Right kidney (tissue), 1 donor: ENCODE data around the gene PRR5.

Source experiments
- DNase-seq: peaks from one replicate; pipeline ENCODE4 v3.0.0-alpha.2; 2016

Gene PRR5

GRCh38 chr22:44691796-44692661 is 10.0 kb upstream of the PRR5 start:
- no peak for DNase-seq

GRCh38 chr22:44692662-44693007 is 9.4 kb upstream of the PRR5 start:
- DNase-seq: no peak

- DNase-seq: no peak
Observed at GRCh38 chr22:44693145-44693544, 8.9 kb upstream of the PRR5 start.

- no peak for DNase-seq
Observed at GRCh38 chr22:44693756-44694155, 8.2 kb upstream of the PRR5 start.

- DNase-seq: peak; percentile 69
Observed at GRCh38 chr22:44697423-44698141, 4.4 kb upstream of the PRR5 start.

GRCh38 chr22:44698531-44699421 is 3.2 kb upstream of the PRR5 start:
- peak; percentile 72 for DNase-seq

- no peak for DNase-seq
Observed at GRCh38 chr22:44700456-44700855, 1.5 kb upstream of the PRR5 start.

DNA sequence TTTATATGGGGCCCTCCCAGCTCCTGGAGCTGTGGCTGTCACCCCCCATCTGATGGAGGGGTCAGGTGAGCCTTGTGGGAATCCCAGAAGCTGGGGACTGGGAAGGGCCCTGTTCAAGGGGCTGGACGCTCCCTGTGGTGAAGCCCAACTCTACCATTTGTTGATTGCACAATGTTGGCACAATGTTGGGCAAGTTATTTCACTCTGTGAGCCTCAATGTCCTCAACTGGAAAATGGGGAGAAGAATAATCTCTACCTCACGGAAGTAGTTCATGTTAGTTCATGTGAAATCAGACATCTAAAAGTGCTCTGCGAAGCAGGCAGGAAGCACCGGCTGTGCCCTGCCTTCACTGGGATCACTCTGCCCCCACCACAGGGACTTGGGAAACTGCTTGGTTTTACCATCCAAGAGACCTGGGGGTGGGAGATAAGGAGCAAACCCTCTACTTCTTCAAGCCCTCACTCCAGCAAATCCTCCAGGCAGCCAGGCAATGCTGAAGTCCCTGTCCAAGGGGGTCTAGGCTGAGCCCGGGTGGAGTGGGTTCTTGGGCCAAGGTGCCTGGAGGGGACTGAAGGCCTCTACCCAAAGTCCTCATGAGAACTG is 715 bp upstream of the PRR5 start:
- DNase-seq: no peak

DNA sequence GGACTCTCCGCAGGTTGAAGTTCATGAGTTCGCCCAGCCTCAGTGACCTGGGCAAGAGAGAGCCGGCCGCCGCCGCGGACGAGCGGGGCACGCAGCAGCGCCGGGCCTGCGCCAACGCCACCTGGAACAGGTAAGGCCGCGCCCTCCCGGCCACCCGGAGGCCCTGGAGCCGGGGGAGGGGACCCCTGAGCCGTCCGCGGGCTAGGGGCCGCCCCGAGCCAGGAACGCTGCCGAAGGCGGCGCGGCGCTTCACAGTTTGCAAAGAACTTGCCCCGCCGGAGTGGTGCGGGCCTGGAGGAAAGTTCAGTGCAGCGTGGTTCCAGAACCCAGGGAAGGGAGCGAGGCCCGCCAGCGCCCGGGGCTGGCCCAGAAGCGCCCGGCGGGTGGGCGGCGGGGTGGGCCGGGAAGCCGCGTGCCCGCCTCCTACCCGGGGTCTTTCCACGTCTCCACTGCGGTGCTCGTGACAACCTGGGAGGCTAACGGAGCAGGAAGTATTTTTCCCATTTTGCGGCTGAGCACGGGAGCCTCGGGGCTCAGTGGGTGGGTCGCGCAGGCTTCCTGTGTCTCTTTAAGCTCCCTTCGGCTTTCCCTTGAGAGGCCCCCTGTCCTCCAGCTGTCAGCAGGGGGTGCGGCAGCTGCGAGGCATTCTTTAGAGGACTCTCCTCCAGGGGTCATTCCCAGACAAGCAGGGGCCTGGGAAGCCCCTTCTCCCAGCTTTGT is 635 bp downstream of the PRR5 start:
- peak; percentile 84 for DNase-seq

GRCh38 chr22:44703255-44703870 is 1.4 kb downstream of the PRR5 start:
- no peak for DNase-seq

- no peak for DNase-seq
Observed at GRCh38 chr22:44704159-44705021, 2.4 kb downstream of the PRR5 start.

GRCh38 chr22:44705022-44705297 is 3.0 kb downstream of the PRR5 start:
- no peak for DNase-seq

- no peak for DNase-seq
Observed at GRCh38 chr22:44706488-44706887, 4.5 kb downstream of the PRR5 start.

GRCh38 chr22:44707178-44707577 is 5.2 kb downstream of the PRR5 start:
- peak; percentile 19 for DNase-seq

- no peak for DNase-seq
Observed at GRCh38 chr22:44707752-44708151, 5.7 kb downstream of the PRR5 start.

DNA sequence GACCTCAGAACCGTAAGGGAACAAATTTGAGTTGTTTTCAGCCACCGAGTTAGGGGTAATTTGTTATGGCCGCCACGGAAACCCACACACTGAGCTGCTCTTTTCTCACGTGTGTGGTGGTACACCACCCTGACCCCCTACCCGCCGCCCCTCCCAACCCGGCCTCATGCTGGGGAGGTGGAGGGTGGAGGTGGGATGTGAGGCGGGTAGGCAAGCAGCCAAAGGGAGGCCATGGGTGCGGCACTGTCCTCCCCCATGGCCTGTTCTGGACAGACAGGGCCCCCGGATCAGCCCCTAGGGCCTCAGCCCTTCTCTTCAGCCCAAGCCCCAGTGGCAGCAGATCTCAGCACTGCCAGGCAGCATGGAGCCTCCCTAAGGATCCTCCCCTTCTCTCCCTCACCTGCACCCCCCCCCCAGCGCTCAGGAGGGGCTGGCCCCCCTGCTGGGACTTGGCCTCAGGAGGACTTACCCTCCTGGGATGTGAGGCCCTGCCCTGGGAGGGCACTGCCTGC is 7.9 kb downstream of the PRR5 start:
- no peak for DNase-seq

GRCh38 chr22:44710474-44711240 is 8.7 kb downstream of the PRR5 start:
- no peak for DNase-seq

GRCh38 chr22:44711241-44711560 is 9.2 kb downstream of the PRR5 start:
- peak; percentile 17 for DNase-seq

GRCh38 chr22:44711690-44712555 is 9.9 kb downstream of the PRR5 start:
- no peak for DNase-seq
